HCT116 (cell line): Measurements from ENCODE around the gene P2RY14. TPM values are rescaled to one million over a fixed set of nuclear protein-coding genes. Genes with fewer than 3 reads are reported as not detected.

ENCODE experiments used
- ATAC-seq: fragments of 200-7000 bp; cut with Tn5 transposase; 2 replicates; pipeline ENCODE4 v1.9.1; 2020; ENCODE audit warnings: mild to moderate bottlenecking, moderate library complexity
- BruUV-seq: library from RNA; stranded (reverse); fragments of 400-500 nt; replicated peaks from 2 replicates; lab custom pipeline; 2021; lab: Mats Ljungman, UMichigan
- CTCF ChIA-PET: fragments of 300-600 bp; sonication (Branson Sonifier 250); formaldehyde crosslinking; loops from one replicate; lab custom pipeline; 2021; ENCODE audit warnings: antibody characterized with exemption; lab: Charles Lee
- POLR2A ChIA-PET: fragments of 300-600, 350-600 bp; sonication (Branson Sonifier 250); formaldehyde crosslinking; loops from one replicate; lab custom pipeline; 2021; ENCODE audit warnings: antibody characterized with exemption; lab: Charles Lee
- RAD21 ChIA-PET, 2 experiments: fragments of 300-600 bp; sonication (Branson Sonifier 250); formaldehyde crosslinking; loops; one replicate each; lab custom pipeline; 2023; ENCODE audit warnings: low total read pairs in 2 of 2; ENCODE audit not compliant: uncharacterized antibody in 2 of 2, unreplicated experiment in 2 of 2, low non-redundant PET in 1 of 2; lab: Charles Lee
- DNase-seq: peaks from one replicate; pipeline ENCODE4 v3.0.0-alpha.2; 2010; ENCODE audit warnings: low read depth, low spot score
- H2AFZ ChIP-seq: fragments of 200-600 bp; shearing (Covaris generic), sonication (generic); 2 replicates; pipeline ENCODE4 v1.6.1; 2017; ENCODE audit warnings: low read depth, mixed run types, mixed read lengths, antibody characterized with exemption, low read length; ENCODE audit not compliant: poor library complexity, severe bottlenecking
- H3K27ac ChIP-seq: 2 replicates; pipeline ENCODE4 v1.5.1; 2012; ENCODE audit warnings: low read depth, low read length
- H3K27me3 ChIP-seq: fragments of 200-600 bp; sonication (generic); 2 replicates; pipeline ENCODE4 v1.6.1; 2016; ENCODE audit warnings: mixed run types, low read length, mixed read lengths; ENCODE audit not compliant: insufficient read depth
- H3K36me3 ChIP-seq, 2 experiments: fragments of 200-500 bp in 1 of 2; fragments of 200-600 bp in 1 of 2; sonication (Bioruptor generic) in 1 of 2; sonication (generic) in 1 of 2; 2 replicates each; pipeline versions ENCODE4 v1.5.1 to v1.6.1; 2014 to 2016; ENCODE audit warnings: low read length in 2 of 2, inconsistent platforms in 1 of 2, mixed read lengths in 1 of 2, mixed run types in 1 of 2; ENCODE audit not compliant: insufficient read depth in 2 of 2, control insufficient read depth in 1 of 2
- H3K4me1 ChIP-seq, 2 experiments: fragments of 200-600 bp in 1 of 2; sonication (generic) in 1 of 2; 2 replicates each; pipeline versions ENCODE4 v1.5.1 to v1.6.1; 2012 to 2017; ENCODE audit warnings: low read length in 2 of 2, inconsistent platforms in 1 of 2, mild to moderate bottlenecking in 1 of 2, mixed read lengths in 1 of 2, mixed run types in 1 of 2, moderate library complexity in 1 of 2; ENCODE audit not compliant: insufficient read depth in 2 of 2, control insufficient read depth in 1 of 2
- H3K4me2 ChIP-seq: fragments of 200-600 bp; sonication (generic); 2 replicates; pipeline ENCODE4 v1.6.1; 2017; ENCODE audit warnings: mixed run types, low read length, mixed read lengths
- H3K4me3 ChIP-seq, 2 experiments: fragments of 200-600 bp in 1 of 2; sonication (generic) in 1 of 2; replicated peaks in 1 of 2; 2 replicates each; pipeline ENCODE4 v1.5.1; 2011 to 2016; ENCODE audit warnings: low read length in 2 of 2, control low read depth in 1 of 2, low read depth in 1 of 2, mild to moderate bottlenecking in 1 of 2, mixed read lengths in 1 of 2, mixed run types in 1 of 2
- H3K79me2 ChIP-seq: fragments of 200-600 bp; sonication (generic); 2 replicates; pipeline ENCODE4 v1.6.1; 2017; ENCODE audit warnings: mild to moderate bottlenecking, mixed run types, low read length, moderate library complexity, mixed read lengths; ENCODE audit not compliant: insufficient read depth
- H3K9ac ChIP-seq: fragments of 200-600 bp; sonication (generic); 2 replicates; pipeline ENCODE4 v1.6.1; 2016; ENCODE audit warnings: low read length, mixed read lengths
- H3K9me2 ChIP-seq: fragments of 200-600 bp; sonication (generic), shearing (Covaris generic); 2 replicates; pipeline ENCODE4 v1.6.1; 2017; ENCODE audit warnings: mixed run types, mild to moderate bottlenecking, moderate library complexity; ENCODE audit not compliant: insufficient read depth
- H3K9me3 ChIP-seq, 2 experiments: fragments of 200-500 bp in 1 of 2; fragments of 200-600 bp in 1 of 2; sonication (Bioruptor generic) in 1 of 2; sonication (generic) in 1 of 2; 2 replicates each; pipeline ENCODE4 v1.6.1; 2014 to 2017; ENCODE audit warnings: low read length in 2 of 2, mixed read lengths in 2 of 2, inconsistent platforms in 1 of 2, low read depth in 1 of 2, mild to moderate bottlenecking in 1 of 2, mixed run types in 1 of 2, moderate library complexity in 1 of 2; ENCODE audit not compliant: control insufficient read depth in 1 of 2, insufficient read depth in 1 of 2
- H4K20me1 ChIP-seq: fragments of 200-600 bp; sonication (generic), shearing (Covaris generic); 2 replicates; pipeline ENCODE4 v1.6.1; 2017; ENCODE audit warnings: mixed run types, mild to moderate bottlenecking, moderate library complexity; ENCODE audit not compliant: insufficient read depth
- ATF3 ChIP-seq: IDR thresholded peaks from 2 replicates; pipeline ENCODE4 v1.6.1; 2012
- CBX3 ChIP-seq: IDR thresholded peaks from 2 replicates; pipeline ENCODE4 v1.6.1; 2012; ENCODE audit warnings: low read depth
- CEBPB ChIP-seq: IDR thresholded peaks from 2 replicates; pipeline ENCODE4 v1.6.1; 2012; ENCODE audit warnings: low read depth
- EGR1 ChIP-seq: IDR thresholded peaks from 2 replicates; pipeline ENCODE4 v1.6.1; 2012; ENCODE audit warnings: low read depth
- ELF1 ChIP-seq: IDR thresholded peaks from 2 replicates; pipeline ENCODE4 v1.6.1; 2012; ENCODE audit warnings: low read depth, borderline replicate concordance
- EZH2 ChIP-seq: fragments of 200-600 bp; sonication (generic); IDR thresholded peaks from 2 replicates; pipeline ENCODE4 v1.6.1; 2017; ENCODE audit warnings: antibody characterized with exemption, mixed run types
- TCF7L2 ChIP-seq: IDR thresholded peaks from 2 replicates; pipeline ENCODE4 v1.7.0; 2011; ENCODE audit warnings: borderline replicate concordance, inconsistent platforms; ENCODE audit not compliant: insufficient read depth, insufficient read length; ENCODE audit errors: extremely low read depth
- YY1 ChIP-seq: IDR thresholded peaks from 2 replicates; pipeline ENCODE4 v1.6.1; 2011; ENCODE audit warnings: low read length, low read depth, moderate library complexity, mild to moderate bottlenecking; ENCODE audit not compliant: insufficient replicate concordance; ENCODE audit errors: extremely low read depth
- ZNF274 ChIP-seq: fragments of 200-500 bp; sonication (Bioruptor generic); IDR thresholded peaks from 2 replicates; pipeline ENCODE4 v1.6.1; 2014; ENCODE audit warnings: mild to moderate bottlenecking, low read depth, low read length, inconsistent platforms
- intact Hi-C: fragments of 100-400 bp; cut with micrococcal nuclease; formaldehyde crosslinking; loops from 2 replicates; pipeline ENCODE4 v1.10.0; 2022
- total RNA-seq: library from RNA; stranded (reverse); gene quantifications from one replicate; pipeline ENCODE4 v1.2.1, GENCODE V29; 2021; ENCODE audit not compliant: unreplicated experiment
- TF ChIP-seq, protein P1 (sequence below): IDR thresholded peaks from 2 replicates; pipeline ENCODE4 v1.6.1; 2011; ENCODE audit warnings: mild to moderate bottlenecking, low read length, moderate library complexity; ENCODE audit not compliant: insufficient replicate concordance; ENCODE audit errors: extremely low read depth
- TF ChIP-seq, protein P2 (sequence below): IDR thresholded peaks from 2 replicates; pipeline ENCODE4 v1.6.1; 2012

Gene P2RY14
- total RNA-seq, 1 experiment from 2014 or later, result not detected

- no peak for TF ChIP-seq ATF3
- no peak for TF ChIP-seq TCF7L2
- TF ChIP-seq ZNF274, result no peak
- TF ChIP-seq, all 23 proteins: peak for 0
These were observed 100.0 kb downstream of the P2RY14 start (continued) for GRCh38 chr3:151178208-151178845.

- Histone ChIP-seq H3K9ac (no peak overlapping the region), H3K27ac (no peak overlapping the region), H3K4me3 (no peak overlapping the region), H3K27me3 (no peaks in the 10 kb centered on the region), H3K4me2 (no peak overlapping the region), H3K4me1 (peaks cover 0 to 6% of the 10 kb centered on the region in 2 experiments; a peak in 1 of 4 replicates), H3K9me3 (no peaks in the 10 kb centered on the region), H4K20me1 (no peaks in the 10 kb centered on the region)
- CTCF ChIA-PET, result no interaction called here
- no peak for DNase-seq
- no TSS peak for BruUV-seq
- TF ChIP-seq, protein P1, sequence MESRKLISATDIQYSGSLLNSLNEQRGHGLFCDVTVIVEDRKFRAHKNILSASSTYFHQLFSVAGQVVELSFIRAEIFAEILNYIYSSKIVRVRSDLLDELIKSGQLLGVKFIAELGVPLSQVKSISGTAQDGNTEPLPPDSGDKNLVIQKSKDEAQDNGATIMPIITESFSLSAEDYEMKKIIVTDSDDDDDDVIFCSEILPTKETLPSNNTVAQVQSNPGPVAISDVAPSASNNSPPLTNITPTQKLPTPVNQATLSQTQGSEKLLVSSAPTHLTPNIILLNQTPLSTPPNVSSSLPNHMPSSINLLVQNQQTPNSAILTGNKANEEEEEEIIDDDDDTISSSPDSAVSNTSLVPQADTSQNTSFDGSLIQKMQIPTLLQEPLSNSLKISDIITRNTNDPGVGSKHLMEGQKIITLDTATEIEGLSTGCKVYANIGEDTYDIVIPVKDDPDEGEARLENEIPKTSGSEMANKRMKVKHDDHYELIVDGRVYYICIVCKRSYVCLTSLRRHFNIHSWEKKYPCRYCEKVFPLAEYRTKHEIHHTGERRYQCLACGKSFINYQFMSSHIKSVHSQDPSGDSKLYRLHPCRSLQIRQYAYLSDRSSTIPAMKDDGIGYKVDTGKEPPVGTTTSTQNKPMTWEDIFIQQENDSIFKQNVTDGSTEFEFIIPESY, result no peak
- TF ChIP-seq, protein P2, sequence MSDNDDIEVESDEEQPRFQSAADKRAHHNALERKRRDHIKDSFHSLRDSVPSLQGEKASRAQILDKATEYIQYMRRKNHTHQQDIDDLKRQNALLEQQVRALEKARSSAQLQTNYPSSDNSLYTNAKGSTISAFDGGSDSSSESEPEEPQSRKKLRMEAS, result no peak
- TF ChIP-seq CBX3 (no peak), EGR1 (no peak), ELF1 (no peak), TCF7L2 (no peak), CEBPB (no peak), YY1 (no peak), EZH2 (no peak)
- TF ChIP-seq, all 23 proteins: peak for 0
- Histone ChIP-seq H3K36me3 (no peaks in the 10 kb centered on the region), H3K79me2 (no peaks in the 10 kb centered on the region), H3K9me2 (no peaks in the 10 kb centered on the region), H2AFZ (no peak overlapping the region)
- intact Hi-C loops, result no loop called here
- no peak for ATAC-seq
- POLR2A ChIA-PET, result interaction anchor here (0.6 kb wide), 1 partner anchor 386 kb away, joined by 3 read pairs; no protein-coding TSS in a partner anchor
- RAD21 ChIA-PET, result no interaction called here
These were observed 102.4 kb downstream of the P2RY14 start for GRCh38 chr3:151175952-151176351.
